K562 (cell line): ENCODE results near the gene PRKG1. TPM values are rescaled to one million over a fixed set of nuclear protein-coding genes. Genes with fewer than 3 reads are reported as not detected.

Source experiments
- ATAC-seq: fragments of 200-7000 bp; cut with Tn5 transposase; 3 replicates; pipeline ENCODE4 v1.9.1; 2020; ENCODE audit warnings: moderate library complexity
- BruUV-seq: library from RNA; stranded (reverse); fragments of 400-500 nt; replicated peaks from 2 replicates; lab custom pipeline; 2021; lab: Mats Ljungman, UMichigan
- CTCF ChIA-PET: fragments of 300-600 bp; formaldehyde crosslinking; extraction: SDS; loops from one replicate; lab custom pipeline; 2021; ENCODE audit warnings: low intra/inter-chr PET ratio; lab: Yijun Ruan, JAX
- POLR2A ChIA-PET: fragments of 300-600, 350-650 bp; sonication (Branson Sonifier 250); formaldehyde crosslinking; extraction: SDS; loops from one replicate; lab custom pipeline; 2021; ENCODE audit warnings: antibody characterized with exemption, inconsistent platforms; lab: Yijun Ruan, JAX
- DNase-seq, 4 experiments: peaks; one replicate each; pipeline versions ENCODE4 v3.0.0 to v3.0.0-alpha.2; 2011 to 2018; ENCODE audit warnings: low spot score in 3 of 4, mixed read lengths in 3 of 4; ENCODE audit errors: extremely low read depth in 1 of 4
- FAIRE-seq: peaks from 2 replicates; lab custom pipeline; 2011; peaks lifted over from hg19 to GRCh38; lab: Jason Lieb, UNC
- H2AFZ ChIP-seq: 2 replicates; pipeline ENCODE4 v1.6.0; 2011; ENCODE audit warnings: low read depth, low read length, control low read depth, inconsistent platforms
- H3K27ac ChIP-seq: fragments of 200-600 bp; 3 replicates; pipeline ENCODE4 v1.8.0; 2011; ENCODE audit warnings: low read depth, mild to moderate bottlenecking, control low read depth, inconsistent platforms, low read length, moderate library complexity, mixed read lengths; ENCODE audit errors: extremely low read depth
- H3K27me3 ChIP-seq, 2 experiments: fragments of 300-600 bp in 1 of 2; 2 replicates in 1 of 2; 3 replicates in 1 of 2; pipeline versions ENCODE4 v1.6.0 to v1.8.0; 2011; ENCODE audit warnings: inconsistent platforms in 2 of 2, low read length in 2 of 2, mild to moderate bottlenecking in 1 of 2, mixed read lengths in 1 of 2, moderate library complexity in 1 of 2; ENCODE audit not compliant: control insufficient read depth in 2 of 2, insufficient read depth in 2 of 2
- H3K36me3 ChIP-seq: fragments of 300-600 bp; 3 replicates; pipeline ENCODE4 v1.8.0; 2011; ENCODE audit warnings: mild to moderate bottlenecking, low read length, inconsistent platforms; ENCODE audit not compliant: control insufficient read depth, insufficient read depth
- H3K4me1 ChIP-seq, 2 experiments: fragments of 200-600 bp in 1 of 2; replicated peaks in 1 of 2; 2 replicates in 1 of 2; 3 replicates in 1 of 2; pipeline versions ENCODE4 v1.5.1 to v1.8.0; 2011; ENCODE audit warnings: inconsistent platforms in 2 of 2, low read length in 2 of 2, mild to moderate bottlenecking in 1 of 2, mixed read lengths in 1 of 2, moderate library complexity in 1 of 2; ENCODE audit not compliant: control insufficient read depth in 2 of 2, insufficient read depth in 2 of 2
- H3K4me2 ChIP-seq: 2 replicates; pipeline ENCODE4 v1.6.1; 2011; ENCODE audit warnings: low read length, control low read depth, inconsistent platforms, mixed read lengths; ENCODE audit not compliant: insufficient read depth
- H3K4me3 ChIP-seq: fragments of 200-600 bp; sonication (generic), shearing (Covaris generic); 2 replicates; pipeline ENCODE4 v1.5.1; 2016; ENCODE audit warnings: control low read depth, inconsistent platforms
- H3K79me2 ChIP-seq: fragments of 200-600 bp; 3 replicates; pipeline ENCODE4 v1.8.0; 2011; ENCODE audit warnings: low read length, inconsistent platforms; ENCODE audit not compliant: control insufficient read depth, insufficient read depth
- H3K9ac ChIP-seq, 2 experiments: 2 replicates each; pipeline versions ENCODE4 v1.6.0 to v1.6.1; 2011; ENCODE audit warnings: low read depth in 2 of 2, low read length in 2 of 2, control low read depth in 1 of 2, inconsistent platforms in 1 of 2, mild to moderate bottlenecking in 1 of 2, mixed read lengths in 1 of 2; ENCODE audit not compliant: insufficient read depth in 1 of 2
- H3K9me1 ChIP-seq: one replicate; pipeline ENCODE4 v1.6.0; 2011; ENCODE audit warnings: inconsistent platforms, mild to moderate bottlenecking, low read length, moderate library complexity; ENCODE audit not compliant: control insufficient read depth, insufficient read depth
- H3K9me3 ChIP-seq: replicated peaks from 2 replicates; pipeline ENCODE4 v1.5.1; 2011; ENCODE audit warnings: low read depth, low read length, inconsistent platforms; ENCODE audit not compliant: control insufficient read depth, insufficient read depth
- H4K20me1 ChIP-seq: replicated peaks from 2 replicates; pipeline ENCODE4 v1.6.1; 2011; ENCODE audit warnings: low read length, inconsistent platforms, mixed read lengths; ENCODE audit not compliant: control insufficient read depth, insufficient read depth
- BMI1 ChIP-seq: fragments of 150-350 bp; IDR thresholded peaks from 2 replicates; pipeline ENCODE4 v1.6.1; 2014; ENCODE audit warnings: low read length
- CBX8 ChIP-seq: fragments of 200-600 bp; sonication (generic); IDR thresholded peaks from 2 replicates; pipeline ENCODE4 v1.6.1; 2012; ENCODE audit warnings: borderline replicate concordance, mixed run types, low read depth, mild to moderate bottlenecking, moderate library complexity, mixed read lengths, low read length, control low read depth, inconsistent platforms; ENCODE audit not compliant: poor library complexity, severe bottlenecking; ENCODE audit errors: extremely low read depth
- EP300 ChIP-seq: IDR thresholded peaks from 2 replicates; pipeline ENCODE4 v1.6.1; 2012; ENCODE audit warnings: low read length, improper control_type of control experiment
- FOS ChIP-seq: IDR thresholded peaks from 3 replicates; pipeline ENCODE4 v1.6.1; 2011; ENCODE audit not compliant: insufficient read length; ENCODE audit errors: extremely low read depth
- GTF2E2 ChIP-seq: fragments of 200-800 bp; sonication (Bioruptor generic); IDR thresholded peaks from 2 replicates; pipeline ENCODE4 v1.6.1; 2016; ENCODE audit warnings: missing genetic modification characterization, missing compliant biosample characterization
- PHF20 ChIP-seq: fragments of 450-650 bp; IDR thresholded peaks from 2 replicates; pipeline ENCODE4 v1.6.1; 2018; ENCODE audit not compliant: partially characterized antibody
- RBM22 ChIP-seq: fragments of 200-400 bp; formaldehyde crosslinking; IDR thresholded peaks from 2 replicates; pipeline ENCODE4 v1.6.1; 2018; ENCODE audit warnings: low read length, low read depth; ENCODE audit not compliant: poor library complexity, severe bottlenecking
- SMAD4 ChIP-seq: fragments of 250-450 bp; sonication (Bioruptor Pico); conservative IDR thresholded peaks from 2 replicates; pipeline ENCODE4 v1.8.0; 2021; ENCODE audit warnings: inconsistent platforms, mild to moderate bottlenecking, moderate library complexity
- SRSF1 ChIP-seq: fragments of 200-400 bp; formaldehyde crosslinking; IDR thresholded peaks from 2 replicates; pipeline ENCODE4 v1.6.1; 2017; ENCODE audit warnings: mild to moderate bottlenecking, low read depth, low read length, moderate library complexity
- ZNF175 ChIP-seq: fragments of 200-800 bp; sonication (Bioruptor generic); IDR thresholded peaks from 2 replicates; pipeline ENCODE4 v1.6.1; 2016; ENCODE audit warnings: low read depth, mild to moderate bottlenecking, missing genetic modification characterization, missing compliant biosample characterization
- ZNF282 ChIP-seq: sonication (generic); formaldehyde crosslinking; IDR thresholded peaks from 2 replicates; pipeline ENCODE4 v1.8.1; 2023; ENCODE audit warnings: missing genetic modification reagents
- ZNF766 ChIP-seq: fragments of 200-800 bp; sonication (Bioruptor generic); conservative IDR thresholded peaks from 2 replicates; pipeline ENCODE4 v1.6.1; 2016; ENCODE audit warnings: missing genetic modification characterization, missing compliant biosample characterization
- ZSCAN32 ChIP-seq: fragments of 450-650 bp; formaldehyde crosslinking; IDR thresholded peaks from 2 replicates; pipeline ENCODE4 v1.4.0; 2020; ENCODE audit warnings: mild to moderate bottlenecking, moderate library complexity
- WGBS: fragments of 100-300 bp; shearing (Covaris generic); methylation state at CpG from one replicate; pipeline ENCODE4 v1.1.6; 2016; ENCODE audit warnings: low coverage, mixed read lengths; ENCODE audit not compliant: insufficient coverage; ENCODE audit errors: missing lambda C conversion rate; 5-methylcytosine and 5-hydroxymethylcytosine counted together
- in situ Hi-C: fragments of 300-500 bp; cut with MboI; formaldehyde crosslinking; loops from 4 replicates; pipeline ENCODE4 v1.15.0; 2018; ENCODE audit warnings: inconsistent platforms, mixed read lengths
- intact Hi-C: fragments of 100-400 bp; cut with micrococcal nuclease; formaldehyde crosslinking; loops from 2 replicates; pipeline ENCODE4 v1.14.2; 2022
- polyA plus RNA-seq, 8 experiments: library from polyadenylated mRNA; depleted of rRNA in 4 of 8; stranded (reverse) in 5 of 8; unstranded in 3 of 8; fragments of >200 nt; fragmentation: Nextera tagmentation in 2 of 8; fragmentation: Illumina TruSeq in 1 of 8; extraction: Ambion mirVana in 2 of 8; extraction: Trizol in 1 of 8; gene quantifications; 2 replicates each; pipeline versions ENCODE4 v1.2.1 to v1.2.3, GENCODE V29; 2011 to 2014; ENCODE audit warnings: inconsistent platforms in 1 of 8, missing spikeins in 1 of 8
- total RNA-seq, 7 experiments: library from RNA; depleted of rRNA in 6 of 7; stranded (reverse); fragments of >200 nt in 6 of 7; fragmentation: Illumina TruSeq in 2 of 7; extraction: Trizol in 2 of 7; gene quantifications; 2 replicates each; pipeline versions ENCODE4 v1.2.1 to v1.2.3, GENCODE V29; 2011 to 2021; ENCODE audit warnings: low replicate concordance in 1 of 7
- TF ChIP-seq, protein P1 (sequence below): fragments of 250-450 bp; sonication (Bioruptor Pico); IDR thresholded peaks from 2 replicates; pipeline ENCODE4 v1.4.0; 2020; ENCODE audit warnings: mild to moderate bottlenecking, moderate library complexity, borderline replicate concordance
- TF ChIP-seq, protein P2 (sequence below): fragments of 450-650 bp; formaldehyde crosslinking; IDR thresholded peaks from 2 replicates; pipeline ENCODE4 v1.4.0; 2022; ENCODE audit warnings: missing genetic modification characterization
- TF ChIP-seq, protein P3 (sequence below): fragments of 450-650 bp; formaldehyde crosslinking; IDR thresholded peaks from 2 replicates; pipeline ENCODE4 v1.4.0; 2020; ENCODE audit warnings: mild to moderate bottlenecking, moderate library complexity

Gene PRKG1
- total and polyA plus RNA-seq, 9 of the 15 experiments (the other 6 are each of a cell fraction or from before 2014, with no cell fraction given), result 0.22 TPM; not detected in 8

DNA sequence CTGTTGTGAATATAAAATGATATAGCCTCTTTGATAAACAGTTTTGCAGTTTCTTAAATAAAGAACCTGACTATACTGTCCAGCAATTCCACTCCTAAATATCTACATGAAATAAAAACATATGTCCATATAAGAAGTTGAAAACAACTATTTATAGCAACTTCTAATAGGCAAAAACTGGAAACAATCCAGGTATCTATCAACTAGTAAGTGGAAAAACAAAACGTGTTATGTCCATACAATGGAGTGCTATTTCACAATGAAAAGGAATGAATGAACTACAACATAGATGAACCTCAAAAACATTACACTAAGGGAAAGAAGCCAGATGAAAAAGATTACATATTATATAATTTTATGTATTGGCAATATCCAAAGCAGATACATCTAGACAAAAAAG is 356.2 kb downstream of the PRKG1 start (continued):
- TF ChIP-seq, protein P1, sequence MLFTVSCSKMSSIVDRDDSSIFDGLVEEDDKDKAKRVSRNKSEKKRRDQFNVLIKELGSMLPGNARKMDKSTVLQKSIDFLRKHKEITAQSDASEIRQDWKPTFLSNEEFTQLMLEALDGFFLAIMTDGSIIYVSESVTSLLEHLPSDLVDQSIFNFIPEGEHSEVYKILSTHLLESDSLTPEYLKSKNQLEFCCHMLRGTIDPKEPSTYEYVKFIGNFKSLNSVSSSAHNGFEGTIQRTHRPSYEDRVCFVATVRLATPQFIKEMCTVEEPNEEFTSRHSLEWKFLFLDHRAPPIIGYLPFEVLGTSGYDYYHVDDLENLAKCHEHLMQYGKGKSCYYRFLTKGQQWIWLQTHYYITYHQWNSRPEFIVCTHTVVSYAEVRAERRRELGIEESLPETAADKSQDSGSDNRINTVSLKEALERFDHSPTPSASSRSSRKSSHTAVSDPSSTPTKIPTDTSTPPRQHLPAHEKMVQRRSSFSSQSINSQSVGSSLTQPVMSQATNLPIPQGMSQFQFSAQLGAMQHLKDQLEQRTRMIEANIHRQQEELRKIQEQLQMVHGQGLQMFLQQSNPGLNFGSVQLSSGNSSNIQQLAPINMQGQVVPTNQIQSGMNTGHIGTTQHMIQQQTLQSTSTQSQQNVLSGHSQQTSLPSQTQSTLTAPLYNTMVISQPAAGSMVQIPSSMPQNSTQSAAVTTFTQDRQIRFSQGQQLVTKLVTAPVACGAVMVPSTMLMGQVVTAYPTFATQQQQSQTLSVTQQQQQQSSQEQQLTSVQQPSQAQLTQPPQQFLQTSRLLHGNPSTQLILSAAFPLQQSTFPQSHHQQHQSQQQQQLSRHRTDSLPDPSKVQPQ (CRISPR knock-in tag), result no peak
- TF ChIP-seq SRSF1, result no peak
- TF ChIP-seq ZNF175 (CRISPR knock-in tag), result no peak
- no peak for TF ChIP-seq ZNF766 (CRISPR knock-in tag)
- TF ChIP-seq, protein P2, sequence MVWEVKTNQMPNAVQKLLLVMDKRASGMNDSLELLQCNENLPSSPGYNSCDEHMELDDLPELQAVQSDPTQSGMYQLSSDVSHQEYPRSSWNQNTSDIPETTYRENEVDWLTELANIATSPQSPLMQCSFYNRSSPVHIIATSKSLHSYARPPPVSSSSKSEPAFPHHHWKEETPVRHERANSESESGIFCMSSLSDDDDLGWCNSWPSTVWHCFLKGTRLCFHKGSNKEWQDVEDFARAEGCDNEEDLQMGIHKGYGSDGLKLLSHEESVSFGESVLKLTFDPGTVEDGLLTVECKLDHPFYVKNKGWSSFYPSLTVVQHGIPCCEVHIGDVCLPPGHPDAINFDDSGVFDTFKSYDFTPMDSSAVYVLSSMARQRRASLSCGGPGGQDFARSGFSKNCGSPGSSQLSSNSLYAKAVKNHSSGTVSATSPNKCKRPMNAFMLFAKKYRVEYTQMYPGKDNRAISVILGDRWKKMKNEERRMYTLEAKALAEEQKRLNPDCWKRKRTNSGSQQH (CRISPR knock-in tag), result no peak
- TF ChIP-seq FOS, result no peak

DNA sequence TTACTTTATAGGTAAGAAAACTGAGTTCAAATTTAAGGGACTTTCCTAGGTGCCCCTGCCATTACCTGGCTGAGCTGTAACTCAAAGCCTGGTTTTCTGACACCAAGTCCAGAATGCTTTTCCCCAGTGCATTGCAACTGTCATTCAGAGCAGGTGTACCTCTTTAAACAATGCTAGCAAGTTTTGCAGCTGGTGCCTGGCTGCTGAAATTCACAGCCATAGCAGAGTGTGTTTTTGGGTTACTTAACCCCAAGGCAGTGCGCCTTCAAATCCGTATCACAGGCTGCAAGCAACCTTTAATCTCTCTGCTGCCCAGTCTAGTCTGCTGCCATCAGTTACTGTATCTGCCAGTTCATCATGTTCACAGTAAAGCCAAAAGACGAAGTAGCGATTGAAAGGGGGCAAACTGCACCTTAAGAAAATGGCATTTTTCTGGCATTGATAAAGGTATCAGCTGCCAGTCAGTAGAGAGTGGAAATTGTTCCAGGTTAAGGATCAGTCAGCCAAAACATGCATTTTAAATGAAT is 359.7 kb downstream of the PRKG1 start:
- no TSS peak for BruUV-seq
- Histone ChIP-seq H2AFZ (no peak overlapping the region), H3K9ac (no peak overlapping the region), H3K9me1 (no peaks in the 10 kb centered on the region), H3K4me2 (no peak overlapping the region), H3K4me1 (no peaks in the 10 kb centered on the region), H3K4me3 (no peak overlapping the region), H3K79me2 (no peaks in the 10 kb centered on the region), H4K20me1 (no peaks in the 10 kb centered on the region), H3K9me3 (no peaks in the 10 kb centered on the region), H3K27ac (no peak overlapping the region), H3K36me3 (no peaks in the 10 kb centered on the region), H3K27me3 (no peaks in the 10 kb centered on the region)
- ChIA-PET CTCF (no interaction called here), POLR2A (no interaction called here)
- no peak for ATAC-seq
- in situ Hi-C loops, result no loop called here
- intact Hi-C loops, result no loop called here
- no peak for FAIRE-seq
- no peak for DNase-seq
- 0% methylated on average over 4 of the region's 4 CpGs for WGBS
- no peak for TF ChIP-seq ZSCAN32 (CRISPR knock-in tag)
- no peak for TF ChIP-seq BMI1
- no peak for TF ChIP-seq GTF2E2 (tag)
- no peak for TF ChIP-seq ZNF282 (CRISPR knock-in tag)
- TF ChIP-seq RBM22, result no peak
- no peak for TF ChIP-seq CBX8
- no peak for TF ChIP-seq PHF20
- TF ChIP-seq, protein P3, sequence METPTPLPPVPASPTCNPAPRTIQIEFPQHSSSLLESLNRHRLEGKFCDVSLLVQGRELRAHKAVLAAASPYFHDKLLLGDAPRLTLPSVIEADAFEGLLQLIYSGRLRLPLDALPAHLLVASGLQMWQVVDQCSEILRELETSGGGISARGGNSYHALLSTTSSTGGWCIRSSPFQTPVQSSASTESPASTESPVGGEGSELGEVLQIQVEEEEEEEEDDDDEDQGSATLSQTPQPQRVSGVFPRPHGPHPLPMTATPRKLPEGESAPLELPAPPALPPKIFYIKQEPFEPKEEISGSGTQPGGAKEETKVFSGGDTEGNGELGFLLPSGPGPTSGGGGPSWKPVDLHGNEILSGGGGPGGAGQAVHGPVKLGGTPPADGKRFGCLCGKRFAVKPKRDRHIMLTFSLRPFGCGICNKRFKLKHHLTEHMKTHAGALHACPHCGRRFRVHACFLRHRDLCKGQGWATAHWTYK (CRISPR knock-in tag), result no peak
- TF ChIP-seq EP300, result no peak
- no peak for TF ChIP-seq SMAD4 (CRISPR knock-in tag)
